ENCODE results near the gene AKR1C3. TPM values are rescaled to one million over a fixed set of nuclear protein-coding genes. Genes with fewer than 3 reads are reported as not detected.
"Not testable (repeated sequence)": the region's sequence is repeated elsewhere in the genome, so short reads cannot be mapped to it uniquely, and the experiment has no call there.

AKR1C3 gene
- total and polyA plus RNA-seq, 2 experiments from 2014 or later, result 6.9 to 9.1 TPM

GRCh38 chr10:5117026-5117425 is 22.8 kb downstream of the AKR1C3 start:
- Mint-ChIP-seq H3K9me3 (peaks cover 67% of the 10 kb centered on the region), H3K4me3 (no peak overlapping the region), H3K27me3 (ENCODE audit: insufficient read depth, low read depth, poor library complexity) (peaks cover 2% of the 10 kb centered on the region), H3K36me3 (ENCODE audit: low read depth) (peaks cover 6% of the 10 kb centered on the region; the same call in 2 of the 3 replicates), H3K27ac (no peak overlapping the region), H3K4me1 (no peaks in the 10 kb centered on the region)
- Histone ChIP-seq H3K27me3 (ENCODE audit: insufficient read depth) (no peaks in the 10 kb centered on the region), H3K9me2 (ENCODE audit: insufficient read depth) (no peaks in the 10 kb centered on the region), H3K27ac (ENCODE audit: low read depth) (no peak overlapping the region), H3K4me2 (no peak overlapping the region), H3K4me1 (ENCODE audit: insufficient read depth) (no peaks in the 10 kb centered on the region), H3K79me2 (replicated peaks; ENCODE audit: insufficient read depth) (no peaks in the 10 kb centered on the region), H3K36me3 (ENCODE audit: insufficient read depth) (no peaks in the 10 kb centered on the region), H3K4me3 (no peak overlapping the region), H2AFZ (no peak overlapping the region), H3F3A (replicated peaks; ENCODE audit: low read depth) (no peaks in the 10 kb centered on the region), H4K20me1 (replicated peaks; ENCODE audit: insufficient read depth) (no peaks in the 10 kb centered on the region)
- no peak for ATAC-seq
- DNase-seq (ENCODE audit: low spot score), result no peak
- TF ChIP-seq CREB1 (CRISPR knock-in tag; IDR thresholded peaks at IDR 0.05; ENCODE audit: low read depth), result no peak
- TF ChIP-seq NANOG (IDR thresholded peaks at IDR 0.05; ENCODE audit: borderline replicate concordance), result no peak
- TF ChIP-seq REST (IDR thresholded peaks at IDR 0.05; ENCODE audit: unreplicated experiment), result no peak
- no peak for TF ChIP-seq ZNF331 (CRISPR knock-in tag; IDR thresholded peaks at IDR 0.05; ENCODE audit: low read depth)
- TF ChIP-seq ETS1 (IDR thresholded peaks at IDR 0.05), result no peak
- TF ChIP-seq ZNF462 (CRISPR knock-in tag; IDR thresholded peaks at IDR 0.05), result no peak
- TF ChIP-seq CTCF (conservative IDR thresholded peaks at IDR 0.05; ENCODE audit: low read depth in 2 of 2), result no peak

GRCh38 chr10:5119997-5120396 is 25.8 kb downstream of the AKR1C3 start:
- not testable (repeated sequence) for H3K9me2 ChIP-seq (ENCODE audit: insufficient read depth); H3K36me3 ChIP-seq (ENCODE audit: insufficient read depth); H3K4me3 Mint-ChIP-seq; H4K20me1 ChIP-seq (replicated peaks; ENCODE audit: insufficient read depth); H3K4me1 Mint-ChIP-seq; H3K4me1 ChIP-seq (ENCODE audit: insufficient read depth); H3K27ac Mint-ChIP-seq; H3K79me2 ChIP-seq (replicated peaks; ENCODE audit: insufficient read depth); H3K27ac ChIP-seq (ENCODE audit: low read depth); H3K4me3 ChIP-seq; H3F3A ChIP-seq (replicated peaks; ENCODE audit: low read depth); H3K27me3 ChIP-seq (ENCODE audit: insufficient read depth); H2AFZ ChIP-seq; DNase-seq (ENCODE audit: low spot score); ATAC-seq; H3K4me2 ChIP-seq; H3K36me3 Mint-ChIP-seq (ENCODE audit: low read depth); H3K27me3 Mint-ChIP-seq (ENCODE audit: insufficient read depth, low read depth, poor library complexity)
- H3K9me3 Mint-ChIP-seq, result peaks cover 64% of the 10 kb centered on the region

All from GM23338 (cell line).